K562 (cell line): ENCODE results near the gene VIM. TPM values are rescaled to one million over a fixed set of nuclear protein-coding genes. Genes with fewer than 3 reads are reported as not detected.
A peak's percentile ranks its signal among the peaks of the same experiment; 100 is the strongest.

ENCODE experiments used
- ARID1B ChIP-seq: fragments of 450-650 bp; IDR thresholded peaks from 2 replicates; pipeline ENCODE4 v1.6.1; 2016; ENCODE audit warnings: antibody characterized with exemption, mild to moderate bottlenecking, inconsistent platforms
- CBFA2T2 ChIP-seq: fragments of 450-650 bp; conservative IDR thresholded peaks from 2 replicates; pipeline ENCODE4 v1.6.1; 2017; ENCODE audit warnings: mild to moderate bottlenecking
- SIN3B ChIP-seq: fragments of 450-650 bp; IDR thresholded peaks from 2 replicates; pipeline ENCODE4 v1.6.1; 2017; ENCODE audit warnings: low read depth, mild to moderate bottlenecking, moderate library complexity
- polyA plus RNA-seq, 8 experiments: library from polyadenylated mRNA; depleted of rRNA in 4 of 8; stranded (reverse) in 5 of 8; unstranded in 3 of 8; fragments of >200 nt; fragmentation: Nextera tagmentation in 2 of 8; fragmentation: Illumina TruSeq in 1 of 8; extraction: Ambion mirVana in 2 of 8; extraction: Trizol in 1 of 8; gene quantifications; 2 replicates each; pipeline versions ENCODE4 v1.2.1 to v1.2.3, GENCODE V29; 2011 to 2014; ENCODE audit warnings: inconsistent platforms in 1 of 8, missing spikeins in 1 of 8
- total RNA-seq, 7 experiments: library from RNA; depleted of rRNA in 6 of 7; stranded (reverse); fragments of >200 nt in 6 of 7; fragmentation: Illumina TruSeq in 2 of 7; extraction: Trizol in 2 of 7; gene quantifications; 2 replicates each; pipeline versions ENCODE4 v1.2.1 to v1.2.3, GENCODE V29; 2011 to 2021; ENCODE audit warnings: low replicate concordance in 1 of 7
- TF ChIP-seq, protein P1 (sequence below): fragments of 450-650 bp; IDR thresholded peaks from 2 replicates; pipeline ENCODE4 v1.6.1; 2016
- TF ChIP-seq, protein P2 (sequence below): fragments of 200-800 bp; sonication (Bioruptor generic); IDR thresholded peaks from 2 replicates; pipeline ENCODE4 v1.6.1; 2016; ENCODE audit warnings: missing genetic modification characterization, missing compliant biosample characterization

The VIM gene
- total and polyA plus RNA-seq, 9 of the 15 experiments (the other 6 are each of a cell fraction or from before 2014, with no cell fraction given) = 86.0 to 621 (median 383) TPM

DNA sequence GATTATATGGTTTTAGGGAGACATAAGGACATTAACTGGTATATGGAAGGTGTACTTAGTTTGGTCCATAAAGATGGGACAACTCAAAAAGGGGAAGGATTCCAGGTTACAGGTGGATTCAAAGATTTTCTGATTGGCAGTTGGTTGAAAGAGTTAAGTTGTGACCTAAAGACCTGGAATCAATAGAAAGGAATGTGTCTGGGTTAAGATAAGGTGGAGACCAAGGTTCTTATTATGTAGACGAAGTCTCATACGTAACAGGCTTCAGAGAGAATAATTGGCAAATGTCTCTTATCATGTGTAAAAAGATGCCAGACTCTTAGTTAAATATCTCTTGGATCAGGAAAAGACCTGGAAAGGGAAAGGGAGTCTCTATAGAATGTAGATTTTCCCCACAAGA lies 25.5 kb upstream of the VIM start (continued):
- TF ChIP-seq SIN3B (no peak), ARID1B (peak; percentile 60), CBFA2T2 (peak; percentile 77)
- TF ChIP-seq, protein P1, sequence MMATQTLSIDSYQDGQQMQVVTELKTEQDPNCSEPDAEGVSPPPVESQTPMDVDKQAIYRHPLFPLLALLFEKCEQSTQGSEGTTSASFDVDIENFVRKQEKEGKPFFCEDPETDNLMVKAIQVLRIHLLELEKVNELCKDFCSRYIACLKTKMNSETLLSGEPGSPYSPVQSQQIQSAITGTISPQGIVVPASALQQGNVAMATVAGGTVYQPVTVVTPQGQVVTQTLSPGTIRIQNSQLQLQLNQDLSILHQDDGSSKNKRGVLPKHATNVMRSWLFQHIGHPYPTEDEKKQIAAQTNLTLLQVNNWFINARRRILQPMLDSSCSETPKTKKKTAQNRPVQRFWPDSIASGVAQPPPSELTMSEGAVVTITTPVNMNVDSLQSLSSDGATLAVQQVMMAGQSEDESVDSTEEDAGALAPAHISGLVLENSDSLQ = peak; percentile 46; the same call in 1 of the 2 replicates
- TF ChIP-seq, protein P2, sequence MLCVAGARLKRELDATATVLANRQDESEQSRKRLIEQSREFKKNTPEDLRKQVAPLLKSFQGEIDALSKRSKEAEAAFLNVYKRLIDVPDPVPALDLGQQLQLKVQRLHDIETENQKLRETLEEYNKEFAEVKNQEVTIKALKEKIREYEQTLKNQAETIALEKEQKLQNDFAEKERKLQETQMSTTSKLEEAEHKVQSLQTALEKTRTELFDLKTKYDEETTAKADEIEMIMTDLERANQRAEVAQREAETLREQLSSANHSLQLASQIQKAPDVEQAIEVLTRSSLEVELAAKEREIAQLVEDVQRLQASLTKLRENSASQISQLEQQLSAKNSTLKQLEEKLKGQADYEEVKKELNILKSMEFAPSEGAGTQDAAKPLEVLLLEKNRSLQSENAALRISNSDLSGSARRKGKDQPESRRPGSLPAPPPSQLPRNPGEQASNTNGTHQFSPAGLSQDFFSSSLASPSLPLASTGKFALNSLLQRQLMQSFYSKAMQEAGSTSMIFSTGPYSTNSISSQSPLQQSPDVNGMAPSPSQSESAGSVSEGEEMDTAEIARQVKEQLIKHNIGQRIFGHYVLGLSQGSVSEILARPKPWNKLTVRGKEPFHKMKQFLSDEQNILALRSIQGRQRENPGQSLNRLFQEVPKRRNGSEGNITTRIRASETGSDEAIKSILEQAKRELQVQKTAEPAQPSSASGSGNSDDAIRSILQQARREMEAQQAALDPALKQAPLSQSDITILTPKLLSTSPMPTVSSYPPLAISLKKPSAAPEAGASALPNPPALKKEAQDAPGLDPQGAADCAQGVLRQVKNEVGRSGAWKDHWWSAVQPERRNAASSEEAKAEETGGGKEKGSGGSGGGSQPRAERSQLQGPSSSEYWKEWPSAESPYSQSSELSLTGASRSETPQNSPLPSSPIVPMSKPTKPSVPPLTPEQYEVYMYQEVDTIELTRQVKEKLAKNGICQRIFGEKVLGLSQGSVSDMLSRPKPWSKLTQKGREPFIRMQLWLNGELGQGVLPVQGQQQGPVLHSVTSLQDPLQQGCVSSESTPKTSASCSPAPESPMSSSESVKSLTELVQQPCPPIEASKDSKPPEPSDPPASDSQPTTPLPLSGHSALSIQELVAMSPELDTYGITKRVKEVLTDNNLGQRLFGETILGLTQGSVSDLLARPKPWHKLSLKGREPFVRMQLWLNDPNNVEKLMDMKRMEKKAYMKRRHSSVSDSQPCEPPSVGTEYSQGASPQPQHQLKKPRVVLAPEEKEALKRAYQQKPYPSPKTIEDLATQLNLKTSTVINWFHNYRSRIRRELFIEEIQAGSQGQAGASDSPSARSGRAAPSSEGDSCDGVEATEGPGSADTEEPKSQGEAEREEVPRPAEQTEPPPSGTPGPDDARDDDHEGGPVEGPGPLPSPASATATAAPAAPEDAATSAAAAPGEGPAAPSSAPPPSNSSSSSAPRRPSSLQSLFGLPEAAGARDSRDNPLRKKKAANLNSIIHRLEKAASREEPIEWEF (CRISPR knock-in tag) = no peak
- TF ChIP-seq, all 486 proteins: peak for 16
